ENCODE data around the gene RALB. TPM values are rescaled to one million over a fixed set of nuclear protein-coding genes. Genes with fewer than 3 reads are reported as not detected.
A peak's percentile ranks its signal among the peaks of the same experiment; 100 is the strongest.
"Not testable (repeated sequence)": the region's sequence is repeated elsewhere in the genome, so short reads cannot be mapped to it uniquely, and the experiment has no call there.

RALB gene
- polyA plus RNA-seq, 1 donor from 2014 or later = 81.7 TPM

DNA sequence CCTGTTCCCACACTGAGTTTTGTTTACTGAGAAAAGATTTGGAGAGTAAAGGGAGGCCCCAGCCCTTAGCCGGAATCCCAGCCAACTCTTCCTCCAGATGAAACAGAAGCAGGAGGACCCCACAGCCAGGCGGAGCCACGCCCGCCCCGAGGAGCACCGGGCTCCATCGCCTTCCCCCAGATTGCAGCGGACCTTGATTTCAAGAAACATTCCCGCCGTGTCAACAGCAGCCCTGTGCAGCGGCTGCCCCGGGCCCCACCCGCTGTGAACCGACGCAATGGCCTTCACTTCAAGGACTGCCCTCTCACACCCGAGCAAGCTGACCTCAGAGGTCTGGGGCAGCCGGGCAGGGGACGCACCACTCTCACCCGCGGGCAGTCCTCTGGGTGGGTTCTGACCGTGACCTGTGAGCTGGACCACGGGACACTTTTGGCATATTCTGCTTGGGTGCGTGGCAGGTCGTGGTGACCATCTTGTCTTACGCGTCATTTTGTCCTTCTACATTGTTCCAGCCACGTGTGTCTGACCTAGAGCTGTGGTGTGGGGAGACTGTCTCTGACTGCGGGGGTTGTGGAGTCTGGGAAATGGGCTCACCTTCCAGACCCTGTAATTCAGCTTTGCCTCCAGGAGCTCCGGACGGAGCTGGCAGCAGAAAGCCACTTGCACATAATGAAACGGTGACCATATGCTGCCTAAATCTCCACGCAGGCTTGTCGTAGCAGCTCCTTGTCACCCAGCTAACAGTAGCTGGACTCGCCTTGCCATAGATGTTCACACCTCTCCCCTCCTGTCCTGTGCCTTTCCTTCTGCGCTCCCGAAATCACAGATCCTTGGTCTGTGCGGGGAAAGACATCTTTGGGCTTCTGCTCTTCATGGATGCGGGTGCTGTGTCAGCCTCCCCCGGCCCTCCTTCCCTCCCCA lies 61.3 kb downstream of the RALB start:
- H3K27me3 Mint-ChIP-seq = peaks cover 13% of the 10 kb centered on the region
- peaks cover 11 to 18% (median 15%) of the 10 kb centered on the region in 3 donors for H3K4me1 Mint-ChIP-seq
- H3K27ac Mint-ChIP-seq = no peak overlapping the region
- no peaks in the 10 kb centered on the region for H3K9me3 Mint-ChIP-seq
- H3K4me3 Mint-ChIP-seq = peak overlapping the region in 2 of 4 donors; percentile 76 to 82
- H3K36me3 Mint-ChIP-seq = no peaks in the 10 kb centered on the region

DNA sequence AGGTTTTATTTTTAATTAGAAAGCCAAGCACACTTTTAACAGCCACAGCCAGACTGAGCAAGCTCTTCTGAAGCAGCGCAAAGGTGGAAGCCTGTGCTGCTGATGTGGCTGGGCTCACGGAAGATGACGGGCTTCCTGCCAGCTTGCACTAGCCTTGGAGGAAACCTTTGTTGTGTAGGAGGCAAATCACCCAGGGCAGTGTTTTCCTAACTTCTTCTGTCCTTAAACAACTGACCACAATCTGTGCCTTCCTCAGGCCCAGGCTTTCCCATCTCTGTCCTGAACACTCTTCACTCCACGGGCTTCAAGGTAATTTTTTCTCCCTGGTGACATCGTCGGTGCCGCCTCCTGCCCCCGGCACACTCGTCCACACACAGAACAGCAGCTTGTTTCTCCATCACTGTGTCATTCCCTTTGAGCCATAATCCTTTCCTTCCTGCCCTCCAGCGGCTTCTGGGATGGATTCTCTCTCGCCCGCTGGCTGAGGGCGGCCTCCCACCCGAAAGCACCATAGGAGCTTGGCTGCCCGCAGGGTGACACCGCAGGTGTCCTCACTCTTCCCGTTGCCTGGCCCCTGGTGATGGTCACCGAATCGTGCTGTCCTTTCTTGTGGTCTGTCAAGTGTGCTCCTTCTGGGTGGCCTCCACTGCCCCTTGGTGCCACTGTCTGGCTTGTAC lies 62.2 kb downstream of the RALB start:
- Mint-ChIP-seq H3K27me3 (peaks cover 13% of the 10 kb centered on the region), H3K4me1 (peaks cover 11 to 18% (median 15%) of the 10 kb centered on the region in 3 donors), H3K36me3 (no peaks in the 10 kb centered on the region), H3K27ac (peak overlapping the region in 1 of 3 donors; percentile 32), H3K9me3 (no peaks in the 10 kb centered on the region), H3K4me3 (peak overlapping the region in 2 of 4 donors; percentile 76 to 82)

DNA sequence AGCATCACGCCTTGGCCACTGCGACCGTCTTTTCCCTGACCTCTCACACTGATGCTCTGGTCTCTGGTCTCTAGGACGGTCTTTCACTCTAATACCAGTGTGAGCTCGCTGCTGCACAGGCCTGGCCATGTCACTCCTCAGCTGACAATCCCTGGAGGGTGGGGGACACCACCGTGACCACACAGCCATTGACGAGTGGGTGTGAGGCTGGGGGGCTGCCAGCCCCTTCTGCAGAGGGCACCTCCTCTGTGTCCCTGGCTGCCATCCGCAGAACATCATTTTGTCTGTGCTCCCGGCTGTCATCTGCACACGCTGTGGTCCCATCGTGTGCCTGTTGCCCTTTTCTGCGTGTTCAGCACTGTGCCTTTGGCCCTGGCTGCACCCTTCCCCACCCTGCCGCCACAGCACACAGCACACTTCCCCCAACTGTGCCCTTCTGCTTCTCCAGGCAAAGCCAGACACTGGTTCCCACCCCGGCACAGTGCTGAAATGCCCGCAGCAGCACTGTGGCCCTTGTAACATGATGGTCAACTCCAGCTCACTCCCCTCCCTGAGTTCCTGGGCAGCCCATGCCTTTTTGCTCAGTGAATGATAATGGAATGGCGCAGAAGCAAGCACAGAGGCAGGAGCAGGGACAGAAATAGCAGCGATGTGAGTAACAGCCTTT lies 62.8 kb downstream of the RALB start:
- H3K27ac Mint-ChIP-seq = peak overlapping the region in 1 of 3 donors; percentile 26
- H3K4me3 Mint-ChIP-seq = peak overlapping the region in 1 of 4 donors; percentile 68
- peaks cover 13% of the 10 kb centered on the region for H3K27me3 Mint-ChIP-seq
- H3K4me1 Mint-ChIP-seq = peaks cover 8 to 14% (median 11%) of the 10 kb centered on the region in 3 donors
- no peaks in the 10 kb centered on the region for H3K9me3 Mint-ChIP-seq
- H3K36me3 Mint-ChIP-seq = no peaks in the 10 kb centered on the region

- peaks cover 8 to 13% (median 10%) of the 10 kb centered on the region in 3 donors for H3K4me1 Mint-ChIP-seq
- no peaks in the 10 kb centered on the region for H3K9me3 Mint-ChIP-seq
- H3K36me3 Mint-ChIP-seq = no peaks in the 10 kb centered on the region
- H3K27me3 Mint-ChIP-seq = peaks cover 13% of the 10 kb centered on the region
- H3K27ac Mint-ChIP-seq = no peak overlapping the region
- H3K4me3 Mint-ChIP-seq = no peak overlapping the region
These were observed 63.4 kb downstream of the RALB start for GRCh38 chr2:120316071-120316470.

- Mint-ChIP-seq H3K36me3 (no peaks in the 10 kb centered on the region), H3K4me3 (no peak overlapping the region), H3K9me3 (no peaks in the 10 kb centered on the region), H3K4me1 (peaks cover 8 to 13% (median 10%) of the 10 kb centered on the region in 3 donors), H3K27me3 (peaks cover 13% of the 10 kb centered on the region), H3K27ac (peak overlapping the region in 1 of 3 donors; percentile 59)
These were observed 64.0 kb downstream of the RALB start for GRCh38 chr2:120316528-120317179.

DNA sequence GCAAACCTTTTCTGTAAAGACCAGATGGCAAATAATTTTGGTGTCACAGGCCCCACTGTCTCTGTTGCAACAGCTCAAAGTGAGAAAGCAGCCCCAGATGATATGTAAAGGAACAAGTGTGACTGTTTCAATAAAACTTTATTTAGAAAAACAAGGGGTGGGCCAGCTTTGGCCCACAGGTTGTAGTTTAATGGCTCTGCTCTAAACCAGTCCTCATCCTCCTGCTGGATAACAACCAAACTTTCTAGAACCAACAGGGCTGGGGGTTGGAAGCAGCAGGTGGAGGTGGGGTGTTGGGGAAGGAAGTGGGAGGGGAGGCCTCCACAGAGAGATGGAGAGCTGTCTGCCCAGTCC lies 64.5 kb downstream of the RALB start:
- Mint-ChIP-seq H3K9me3 (no peaks in the 10 kb centered on the region), H3K4me1 (peaks cover 8 to 13% (median 10%) of the 10 kb centered on the region in 3 donors), H3K27me3 (peaks cover 13% of the 10 kb centered on the region), H3K4me3 (no peak overlapping the region), H3K27ac (no peak overlapping the region), H3K36me3 (no peaks in the 10 kb centered on the region)

- no peaks in the 10 kb centered on the region for H3K9me3 Mint-ChIP-seq
- H3K27ac Mint-ChIP-seq = peak overlapping the region in 1 of 3 donors; percentile 5
- H3K4me3 Mint-ChIP-seq = no peak overlapping the region
- H3K36me3 Mint-ChIP-seq = no peaks in the 10 kb centered on the region
- peaks cover 13% of the 10 kb centered on the region for H3K27me3 Mint-ChIP-seq
- H3K4me1 Mint-ChIP-seq = peaks cover 5 to 9% (median 7%) of the 10 kb centered on the region in 3 donors
These were observed 65.3 kb downstream of the RALB start for GRCh38 chr2:120317916-120318315.

- Mint-ChIP-seq H3K27me3 (peaks cover 13% of the 10 kb centered on the region), H3K4me1 (peaks cover 0 to 4% (median 2%) of the 10 kb centered on the region in 3 donors), H3K9me3 (peaks cover 0 to 1% (median 0%) of the 10 kb centered on the region in 3 donors), H3K4me3 (no peak overlapping the region), H3K36me3 (no peaks in the 10 kb centered on the region), H3K27ac (peak overlapping the region in 1 of 3 donors; percentile 5)
These were observed 66.0 kb downstream of the RALB start for GRCh38 chr2:120318626-120319025.

GRCh38 chr2:120319123-120319522 lies 66.5 kb downstream of the RALB start:
- Mint-ChIP-seq H3K4me3 (no peak overlapping the region), H3K4me1 (peaks cover 0 to 4% (median 2%) of the 10 kb centered on the region in 3 donors), H3K27me3 (peaks cover 11% of the 10 kb centered on the region), H3K36me3 (no peaks in the 10 kb centered on the region), H3K27ac (no peak overlapping the region), H3K9me3 (peaks cover 0 to 1% (median 0%) of the 10 kb centered on the region in 3 donors)

- H3K27ac Mint-ChIP-seq = no peak overlapping the region
- H3K4me3 Mint-ChIP-seq = no peak overlapping the region
- peaks cover 0 to 3% (median 0%) of the 10 kb centered on the region in 3 donors for H3K4me1 Mint-ChIP-seq
- peaks cover 0 to 1% (median 0%) of the 10 kb centered on the region in 3 donors for H3K9me3 Mint-ChIP-seq
- no peaks in the 10 kb centered on the region for H3K36me3 Mint-ChIP-seq
- H3K27me3 Mint-ChIP-seq = peaks cover 9% of the 10 kb centered on the region
These were observed 67.2 kb downstream of the RALB start for GRCh38 chr2:120319686-120320317.

GRCh38 chr2:120320318-120320851 lies 67.7 kb downstream of the RALB start:
- H3K9me3 Mint-ChIP-seq = peaks cover 0 to 1% (median 0%) of the 10 kb centered on the region in 3 donors
- H3K36me3 Mint-ChIP-seq = no peaks in the 10 kb centered on the region
- H3K4me1 Mint-ChIP-seq = no peaks in the 10 kb centered on the region
- no peak overlapping the region for H3K4me3 Mint-ChIP-seq
- H3K27ac Mint-ChIP-seq = peak overlapping the region in 1 of 3 donors; percentile 83
- H3K27me3 Mint-ChIP-seq = peaks cover 7% of the 10 kb centered on the region

- not testable (repeated sequence) for H3K4me1 Mint-ChIP-seq, H3K36me3 Mint-ChIP-seq, H3K4me3 Mint-ChIP-seq, H3K27me3 Mint-ChIP-seq, H3K9me3 Mint-ChIP-seq
- H3K27ac Mint-ChIP-seq = peak overlapping the region in 1 of 3 donors; percentile 83
These were observed 68.4 kb downstream of the RALB start for GRCh38 chr2:120320887-120321556.

- H3K4me1 Mint-ChIP-seq = peaks cover 0 to under 1% (median 0%) of the 10 kb centered on the region in 3 donors
- no peak overlapping the region for H3K27ac Mint-ChIP-seq
- peaks cover 8% of the 10 kb centered on the region for H3K27me3 Mint-ChIP-seq
These were observed 69.2 kb downstream of the RALB start for GRCh38 chr2:120321721-120322284.

More at GRCh38 chr2:120321721-120322284, 69.2 kb downstream of the RALB start:
- Mint-ChIP-seq H3K4me3 (no peak overlapping the region), H3K9me3 (peaks cover 0 to 1% (median 0%) of the 10 kb centered on the region in 3 donors), H3K36me3 (no peaks in the 10 kb centered on the region)
